SK-N-SH (cell line): ENCODE data around the gene ZNF444.

ENCODE experiments used
- EZH2phosphoT487 ChIP-seq: fragments of 200-600 bp; sonication (generic); IDR thresholded peaks from 2 replicates; pipeline ENCODE4 v1.6.1; 2017; ENCODE audit warnings: low read depth, mixed run types, mild to moderate bottlenecking, antibody characterized with exemption, moderate library complexity, borderline replicate concordance
- TAF1 ChIP-seq: IDR thresholded peaks from 2 replicates; pipeline ENCODE4 v1.6.1; 2012; ENCODE audit warnings: low read depth, mild to moderate bottlenecking, low read length, moderate library complexity, borderline replicate concordance
- TF ChIP-seq, protein P1 (sequence below): fragments of 200-600 bp; sonication (generic); IDR thresholded peaks from 2 replicates; pipeline ENCODE4 v1.6.1; 2017; ENCODE audit warnings: antibody characterized with exemption, mild to moderate bottlenecking, moderate library complexity
- TF ChIP-seq, protein P2 (sequence below): IDR thresholded peaks from 2 replicates; pipeline ENCODE4; 2012

DNA sequence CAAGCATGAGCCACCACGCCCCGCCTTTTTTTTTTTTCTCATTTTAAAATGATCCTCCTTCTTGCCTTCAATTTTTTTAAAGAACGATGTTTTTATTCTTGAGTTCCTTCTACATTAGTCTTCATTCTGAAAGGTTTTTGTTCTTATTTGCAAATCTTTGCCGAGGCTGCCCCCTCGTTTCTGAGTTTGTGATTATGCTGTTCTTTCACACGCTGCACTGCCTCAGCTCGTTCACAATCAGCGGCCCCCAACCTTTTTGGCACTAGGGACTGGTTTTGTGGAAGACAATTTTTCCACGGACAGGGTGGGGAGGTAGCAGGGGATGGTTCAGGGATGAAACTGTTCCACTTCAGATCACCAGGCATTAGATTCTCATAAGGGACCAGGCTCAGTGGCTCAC, 46.6 kb upstream of the ZNF444 start:
- TF ChIP-seq TAF1 (no peak), EZH2phosphoT487 (no peak)
- TF ChIP-seq, protein P1, sequence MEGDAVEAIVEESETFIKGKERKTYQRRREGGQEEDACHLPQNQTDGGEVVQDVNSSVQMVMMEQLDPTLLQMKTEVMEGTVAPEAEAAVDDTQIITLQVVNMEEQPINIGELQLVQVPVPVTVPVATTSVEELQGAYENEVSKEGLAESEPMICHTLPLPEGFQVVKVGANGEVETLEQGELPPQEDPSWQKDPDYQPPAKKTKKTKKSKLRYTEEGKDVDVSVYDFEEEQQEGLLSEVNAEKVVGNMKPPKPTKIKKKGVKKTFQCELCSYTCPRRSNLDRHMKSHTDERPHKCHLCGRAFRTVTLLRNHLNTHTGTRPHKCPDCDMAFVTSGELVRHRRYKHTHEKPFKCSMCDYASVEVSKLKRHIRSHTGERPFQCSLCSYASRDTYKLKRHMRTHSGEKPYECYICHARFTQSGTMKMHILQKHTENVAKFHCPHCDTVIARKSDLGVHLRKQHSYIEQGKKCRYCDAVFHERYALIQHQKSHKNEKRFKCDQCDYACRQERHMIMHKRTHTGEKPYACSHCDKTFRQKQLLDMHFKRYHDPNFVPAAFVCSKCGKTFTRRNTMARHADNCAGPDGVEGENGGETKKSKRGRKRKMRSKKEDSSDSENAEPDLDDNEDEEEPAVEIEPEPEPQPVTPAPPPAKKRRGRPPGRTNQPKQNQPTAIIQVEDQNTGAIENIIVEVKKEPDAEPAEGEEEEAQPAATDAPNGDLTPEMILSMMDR = no peak
- TF ChIP-seq, protein P2, sequence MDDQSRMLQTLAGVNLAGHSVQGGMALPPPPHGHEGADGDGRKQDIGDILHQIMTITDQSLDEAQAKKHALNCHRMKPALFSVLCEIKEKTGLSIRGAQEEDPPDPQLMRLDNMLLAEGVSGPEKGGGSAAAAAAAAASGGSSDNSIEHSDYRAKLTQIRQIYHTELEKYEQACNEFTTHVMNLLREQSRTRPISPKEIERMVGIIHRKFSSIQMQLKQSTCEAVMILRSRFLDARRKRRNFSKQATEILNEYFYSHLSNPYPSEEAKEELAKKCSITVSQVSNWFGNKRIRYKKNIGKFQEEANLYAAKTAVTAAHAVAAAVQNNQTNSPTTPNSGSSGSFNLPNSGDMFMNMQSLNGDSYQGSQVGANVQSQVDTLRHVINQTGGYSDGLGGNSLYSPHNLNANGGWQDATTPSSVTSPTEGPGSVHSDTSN = no peak
